Stomach (tissue), 9 donors: ENCODE results near the gene GSE1. TPM values are rescaled to one million over a fixed set of nuclear protein-coding genes. Genes with fewer than 3 reads are reported as not detected.

Source experiments
- DNase-seq, 2 donors: peaks; one replicate each; pipeline versions ENCODE4 v3.0.0 to v3.0.0-alpha.2; 2013 to 2019
- H3K27ac ChIP-seq, 5 donors: fragments of 200-600 bp in 4 of 5; sonication (generic) in 4 of 5; one replicate each; pipeline ENCODE4 v1.5.1; 2013 to 2019; ENCODE audit warnings: mild to moderate bottlenecking in 1 of 5, moderate library complexity in 1 of 5
- H3K27me3 ChIP-seq, 3 donors: fragments of 200-600 bp; sonication (generic); one replicate each; pipeline ENCODE4 v1.5.1; 2017 to 2019; ENCODE audit warnings: mixed run types in 1 of 3
- H3K36me3 ChIP-seq, 4 donors: fragments of 200-600 bp; sonication (generic); 1 replicate in 3 of 4; 2 replicates in 1 of 4; pipeline ENCODE4 v1.5.1; 2016 to 2019
- H3K4me1 ChIP-seq, 4 donors: fragments of 200-600 bp; sonication (generic); one replicate each; pipeline ENCODE4 v1.5.1; 2016 to 2019
- H3K4me3 ChIP-seq, 4 donors: fragments of 200-600 bp; sonication (generic) in 3 of 4; one replicate each; pipeline ENCODE4 v1.5.1; 2016 to 2019; ENCODE audit warnings: mild to moderate bottlenecking in 1 of 4
- H3K9me3 ChIP-seq, 4 donors: fragments of 200-600 bp; sonication (generic); one replicate each; pipeline ENCODE4 v1.5.1; 2016 to 2019
- EP300 ChIP-seq: sonication (generic); formaldehyde crosslinking; IDR thresholded peaks from one replicate; pipeline ENCODE4 v1.6.1; 2017; ENCODE audit warnings: antibody characterized with exemption
- POLR2A ChIP-seq, 4 donors: fragments of 450-650 bp; IDR thresholded peaks; one replicate each; pipeline ENCODE4 v1.6.1; 2016; ENCODE audit warnings: antibody characterized with exemption in 4 of 4, control low read depth in 2 of 4, mild to moderate bottlenecking in 1 of 4, moderate library complexity in 1 of 4
- POLR2AphosphoS5 ChIP-seq, 3 donors: sonication (generic); formaldehyde crosslinking; IDR thresholded peaks; one replicate each; pipeline ENCODE4 v1.6.1; 2016; ENCODE audit warnings: antibody characterized with exemption in 3 of 3
- WGBS, 5 donors: extraction: QIAGEN DNeasy Blood & Tissue Kit in 3 of 5; methylation state at CpG; one replicate each; pipeline versions ENCODE4 v1.1.5 to v1.1.7; 2013 to 2018; 5-methylcytosine and 5-hydroxymethylcytosine counted together
- intact Hi-C: fragments of 100-400 bp; cut with DNase I; formaldehyde crosslinking; loops from one replicate; pipeline ENCODE4 v1.15.1; 2023; ENCODE audit warnings: low total_unique reads
- polyA plus RNA-seq, 3 donors: library from polyadenylated mRNA; stranded (reverse); fragments of 200-250 nt; gene quantifications; one replicate each; pipeline ENCODE4 v1.2.3, GENCODE V29; 2013
- total RNA-seq, 5 donors: library from RNA; depleted of rRNA; stranded (reverse); fragments of >200 nt; gene quantifications; one replicate each; pipeline versions ENCODE4 v1.1.0 to v1.2.3, GENCODE V29; 2014 to 2016
- TF ChIP-seq, protein P1 (sequence below), 7 experiments: fragments of 450-650 bp in 4 of 7; fragments of 200-600 bp in 3 of 7; sonication (generic) in 3 of 7; IDR thresholded peaks; one replicate each; pipeline ENCODE4 v1.5.1; 2016 to 2019; ENCODE audit warnings: antibody characterized with exemption in 7 of 7, control low read depth in 2 of 7, mild to moderate bottlenecking in 1 of 7
- donor health status: healthy with polysubstance abuse.
- donor health status: Bipolar disorder and iron deficiency.
- donor health status: healthy.

The GSE1 gene
- total and polyA plus RNA-seq, 8 donors: 11.8 to 294 (median 93.0) TPM

DNA sequence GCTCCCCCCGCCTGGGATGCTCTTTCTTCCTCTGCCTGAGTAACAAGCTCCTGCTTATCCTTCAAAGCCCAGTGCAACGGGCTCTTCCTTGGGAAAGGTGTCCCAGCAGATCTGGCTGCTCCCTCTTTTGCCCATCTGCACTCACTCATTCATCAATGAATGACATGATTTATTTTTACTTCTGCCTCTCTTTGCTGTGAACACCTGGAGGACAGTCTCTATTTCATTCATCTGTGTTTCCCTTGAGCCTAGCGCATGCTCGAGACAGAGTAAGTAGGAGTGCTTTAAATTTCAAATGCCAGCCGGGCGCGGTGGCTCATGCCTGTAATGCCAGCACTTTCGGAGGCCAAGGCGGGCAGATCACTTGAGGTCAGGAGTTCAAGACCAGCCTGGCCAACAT lies 97.6 kb downstream of the GSE1 start:
- H3K4me1 ChIP-seq: peaks cover 0 to 6% (median 0%) of the 10 kb centered on the region in 4 donors
- no peak for DNase-seq
- no peaks in the 10 kb centered on the region for H3K36me3 ChIP-seq
- WGBS, 5 donors: 89 to 95% (median 92%) methylated on average over 9 of the region's 9 CpGs
- no peak for TF ChIP-seq EP300
- TF ChIP-seq, protein P1, sequence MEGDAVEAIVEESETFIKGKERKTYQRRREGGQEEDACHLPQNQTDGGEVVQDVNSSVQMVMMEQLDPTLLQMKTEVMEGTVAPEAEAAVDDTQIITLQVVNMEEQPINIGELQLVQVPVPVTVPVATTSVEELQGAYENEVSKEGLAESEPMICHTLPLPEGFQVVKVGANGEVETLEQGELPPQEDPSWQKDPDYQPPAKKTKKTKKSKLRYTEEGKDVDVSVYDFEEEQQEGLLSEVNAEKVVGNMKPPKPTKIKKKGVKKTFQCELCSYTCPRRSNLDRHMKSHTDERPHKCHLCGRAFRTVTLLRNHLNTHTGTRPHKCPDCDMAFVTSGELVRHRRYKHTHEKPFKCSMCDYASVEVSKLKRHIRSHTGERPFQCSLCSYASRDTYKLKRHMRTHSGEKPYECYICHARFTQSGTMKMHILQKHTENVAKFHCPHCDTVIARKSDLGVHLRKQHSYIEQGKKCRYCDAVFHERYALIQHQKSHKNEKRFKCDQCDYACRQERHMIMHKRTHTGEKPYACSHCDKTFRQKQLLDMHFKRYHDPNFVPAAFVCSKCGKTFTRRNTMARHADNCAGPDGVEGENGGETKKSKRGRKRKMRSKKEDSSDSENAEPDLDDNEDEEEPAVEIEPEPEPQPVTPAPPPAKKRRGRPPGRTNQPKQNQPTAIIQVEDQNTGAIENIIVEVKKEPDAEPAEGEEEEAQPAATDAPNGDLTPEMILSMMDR (IDR thresholded peaks at IDR 0.05): no peak
- TF ChIP-seq POLR2A (IDR thresholded peaks at IDR 0.05): no peak
- TF ChIP-seq POLR2AphosphoS5 (IDR thresholded peaks at IDR 0.05): no peak
- H3K4me3 ChIP-seq: no peak overlapping the region
- intact Hi-C loops: loop anchor here (10.0 kb wide), 1 partner anchor 436 kb away; no protein-coding TSS in a partner anchor
- no peaks in the 10 kb centered on the region for H3K27me3 ChIP-seq
- no peak overlapping the region for H3K27ac ChIP-seq
- peaks cover 0 to 9% (median 6%) of the 10 kb centered on the region in 4 donors for H3K9me3 ChIP-seq

- H3K4me3 ChIP-seq: no peak overlapping the region
- TF ChIP-seq POLR2A (IDR thresholded peaks at IDR 0.05): no peak
- no peak for TF ChIP-seq POLR2AphosphoS5 (IDR thresholded peaks at IDR 0.05)
- intact Hi-C loops: loop anchor here (10.0 kb wide), 1 partner anchor 437 kb away; no protein-coding TSS in a partner anchor
These were observed 99.0 kb downstream of the GSE1 start for GRCh38 chr16:85711982-85712587.

DNA sequence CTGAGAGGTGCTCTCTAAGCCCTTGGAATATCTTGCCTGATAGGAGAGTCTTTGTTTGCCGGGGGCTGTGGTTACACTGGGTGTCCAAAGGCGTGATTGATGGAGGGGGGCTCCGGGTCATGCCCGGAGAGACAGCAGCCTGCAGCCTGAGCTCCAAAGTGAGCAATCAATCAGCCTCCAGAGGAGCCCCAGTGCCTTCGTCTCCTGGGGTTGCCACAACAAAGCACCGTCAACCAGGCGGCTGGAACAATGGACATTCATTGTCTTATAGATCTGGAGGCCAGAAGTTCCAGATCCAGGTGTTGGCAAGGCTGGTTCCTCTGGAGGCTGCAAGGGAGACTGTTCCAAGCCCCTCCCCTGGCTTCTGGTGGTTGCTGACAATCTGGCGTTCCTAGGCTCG lies 99.7 kb downstream of the GSE1 start:
- no peak overlapping the region for H3K4me3 ChIP-seq
- no peak for DNase-seq
- 37 to 63% (median 46%) methylated on average over 6 to 9 of the region's 9 CpGs for WGBS, 5 donors
- H3K9me3 ChIP-seq: peaks cover 0 to 9% (median 6%) of the 10 kb centered on the region in 4 donors
- no peaks in the 10 kb centered on the region for H3K36me3 ChIP-seq
- intact Hi-C loops: loop anchor here (10.0 kb wide), 1 partner anchor 438 kb away; no protein-coding TSS in a partner anchor
- no peak overlapping the region for H3K27ac ChIP-seq
- TF ChIP-seq POLR2AphosphoS5 (IDR thresholded peaks at IDR 0.05) (no peak), EP300 (no peak), POLR2A (IDR thresholded peaks at IDR 0.05) (no peak)
- TF ChIP-seq, protein P1 (IDR thresholded peaks at IDR 0.05): no peak
- peaks cover 0 to 11% (median 0%) of the 10 kb centered on the region in 3 donors for H3K27me3 ChIP-seq
- peaks cover 0 to 20% (median 4%) of the 10 kb centered on the region in 4 donors for H3K4me1 ChIP-seq

More at GRCh38 chr16:85711982-85712587, 99.0 kb downstream of the GSE1 start:
- peaks cover 0 to 9% (median 6%) of the 10 kb centered on the region in 4 donors for H3K9me3 ChIP-seq
- 90 to 100% (median 93%) methylated on average over 6 of the region's 6 CpGs for WGBS, 5 donors
- H3K36me3 ChIP-seq: no peaks in the 10 kb centered on the region
- peaks cover 0 to 14% (median 0%) of the 10 kb centered on the region in 4 donors for H3K4me1 ChIP-seq
- H3K27ac ChIP-seq: no peak overlapping the region
- DNase-seq: no peak
- peaks cover 0 to 4% (median 0%) of the 10 kb centered on the region in 3 donors for H3K27me3 ChIP-seq

- H3K9me3 ChIP-seq: peaks cover 0 to 9% (median 6%) of the 10 kb centered on the region in 4 donors
- WGBS, 5 donors: 45 to 75% (median 62%) methylated on average over 22 of the region's 22 CpGs
- intact Hi-C loops: loop anchor here (10.0 kb wide), 1 partner anchor 441 kb away; no protein-coding TSS in a partner anchor
- peaks cover 0 to 11% (median 0%) of the 10 kb centered on the region in 3 donors for H3K27me3 ChIP-seq
- no peak overlapping the region for H3K4me3 ChIP-seq
- DNase-seq: peak in 1 of 2 donors; percentile 62
- H3K36me3 ChIP-seq: no peaks in the 10 kb centered on the region
- H3K27ac ChIP-seq: no peak overlapping the region
- peaks cover 0 to 29% (median 5%) of the 10 kb centered on the region in 4 donors for H3K4me1 ChIP-seq
- TF ChIP-seq EP300: no peak
- TF ChIP-seq POLR2AphosphoS5 (IDR thresholded peaks at IDR 0.05): no peak
- TF ChIP-seq, protein P1 (IDR thresholded peaks at IDR 0.05): no peak
- TF ChIP-seq POLR2A (IDR thresholded peaks at IDR 0.05): no peak
These were observed 102.3 kb downstream of the GSE1 start for GRCh38 chr16:85715169-85716021.
